Measurements from ENCODE around the gene SNPH.
"Not testable (repeated sequence)": the region's sequence is repeated elsewhere in the genome, so short reads cannot be mapped to it uniquely, and the experiment has no call there.

The SNPH gene

GRCh38 chr20:1266167-1266973, at the start of gene SNPH:
TSS of gene SNPH (plus strand) at chr20:1266294. CDS start at chr20:1296240, 29,946 bp downstream.
- DNase-seq, result peak; percentile 76

GRCh38 chr20:1216527-1217427, 49.3 kb upstream of the SNPH start:
- not testable (repeated sequence) for DNase-seq

GRCh38 chr20:1222750-1223149, 43.3 kb upstream of the SNPH start:
- DNase-seq, result not testable (repeated sequence)

- DNase-seq, result no peak
These were observed 41.7 kb upstream of the SNPH start for GRCh38 chr20:1224205-1224890.

GRCh38 chr20:1225263-1225782, 40.8 kb upstream of the SNPH start:
- no peak for DNase-seq

- peak; percentile 88 for DNase-seq
These were observed 40.1 kb upstream of the SNPH start, which contains the start of gene RAD21L1 for GRCh38 chr20:1225783-1226654. TSS of gene RAD21L1 (plus strand) at chr20:1226044. CDS start at chr20:1228454, 2,410 bp downstream.

GRCh38 chr20:1229541-1229940, 36.6 kb upstream of the SNPH start:
- no peak for DNase-seq

- no peak for DNase-seq
These were observed 33.6 kb upstream of the SNPH start for GRCh38 chr20:1232286-1233111.

GRCh38 chr20:1240549-1240948, 25.5 kb upstream of the SNPH start:
- DNase-seq, result no peak

GRCh38 chr20:1241456-1241855, 24.6 kb upstream of the SNPH start:
- no peak for DNase-seq

- no peak for DNase-seq
These were observed 24.0 kb upstream of the SNPH start for GRCh38 chr20:1242099-1242498.

GRCh38 chr20:1242530-1242929, 23.6 kb upstream of the SNPH start:
- DNase-seq, result no peak

GRCh38 chr20:1245578-1245977, 20.5 kb upstream of the SNPH start:
- DNase-seq, result no peak

- no peak for DNase-seq
These were observed 18.4 kb upstream of the SNPH start for GRCh38 chr20:1247689-1248088.

- not testable (repeated sequence) for DNase-seq
These were observed 15.8 kb upstream of the SNPH start for GRCh38 chr20:1250282-1250681.

GRCh38 chr20:1252416-1252815, 13.7 kb upstream of the SNPH start:
- no peak for DNase-seq

GRCh38 chr20:1254254-1254653, 11.8 kb upstream of the SNPH start:
- no peak for DNase-seq

- DNase-seq, result no peak
These were observed 10.4 kb upstream of the SNPH start for GRCh38 chr20:1255675-1256074.

GRCh38 chr20:1263853-1264252, 2.2 kb upstream of the SNPH start:
- DNase-seq, result no peak

GRCh38 chr20:1264727-1265126, 1.4 kb upstream of the SNPH start:
- no peak for DNase-seq

Data from stimulated activated CD8-positive, alpha-beta memory T cell treated with anti-CD3 and anti-CD28 coated beads, Interleukin-4, amount 100 ng/mL, for 48 hours (primary cell).